ENCODE data around the gene SLC25A26.

- TF ChIP-seq CTCF (optimal IDR thresholded peaks at IDR 0.05 in 1 of 3, IDR thresholded peaks at IDR 0.05 in 1 of 3, conservative IDR thresholded peaks at IDR 0.05 in 1 of 3; ENCODE audit: extremely low read depth in 1 of 3, insufficient read depth in 2 of 3, low read length in 3 of 3) = no peak
- no peak for TF ChIP-seq EZH2 (IDR thresholded peaks at IDR 0.05; ENCODE audit: low read length)
These were observed 16.8 kb downstream of the SLC25A26 start for GRCh38 chr3:66237552-66237951.
